ENCODE results near the gene VPS18.

Gene VPS18

GRCh38 chr15:40938536-40938870 is 44.3 kb downstream of the VPS18 start:
- no peak for DNase-seq
- Mint-ChIP-seq H3K27me3 (ENCODE audit: low read depth, poor library complexity) (peaks cover 54% of the 10 kb centered on the region), H3K4me3 (no peak overlapping the region), H3K36me3 (ENCODE audit: low read depth) (no peaks in the 10 kb centered on the region), H3K9me3 (no peaks in the 10 kb centered on the region), H3K27ac (no peak overlapping the region), H3K4me1 (peaks cover 71% of the 10 kb centered on the region)
- TF ChIP-seq, protein P1, sequence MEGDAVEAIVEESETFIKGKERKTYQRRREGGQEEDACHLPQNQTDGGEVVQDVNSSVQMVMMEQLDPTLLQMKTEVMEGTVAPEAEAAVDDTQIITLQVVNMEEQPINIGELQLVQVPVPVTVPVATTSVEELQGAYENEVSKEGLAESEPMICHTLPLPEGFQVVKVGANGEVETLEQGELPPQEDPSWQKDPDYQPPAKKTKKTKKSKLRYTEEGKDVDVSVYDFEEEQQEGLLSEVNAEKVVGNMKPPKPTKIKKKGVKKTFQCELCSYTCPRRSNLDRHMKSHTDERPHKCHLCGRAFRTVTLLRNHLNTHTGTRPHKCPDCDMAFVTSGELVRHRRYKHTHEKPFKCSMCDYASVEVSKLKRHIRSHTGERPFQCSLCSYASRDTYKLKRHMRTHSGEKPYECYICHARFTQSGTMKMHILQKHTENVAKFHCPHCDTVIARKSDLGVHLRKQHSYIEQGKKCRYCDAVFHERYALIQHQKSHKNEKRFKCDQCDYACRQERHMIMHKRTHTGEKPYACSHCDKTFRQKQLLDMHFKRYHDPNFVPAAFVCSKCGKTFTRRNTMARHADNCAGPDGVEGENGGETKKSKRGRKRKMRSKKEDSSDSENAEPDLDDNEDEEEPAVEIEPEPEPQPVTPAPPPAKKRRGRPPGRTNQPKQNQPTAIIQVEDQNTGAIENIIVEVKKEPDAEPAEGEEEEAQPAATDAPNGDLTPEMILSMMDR (IDR thresholded peaks at IDR 0.05), result no peak

- Mint-ChIP-seq H3K9me3 (no peaks in the 10 kb centered on the region), H3K27ac (no peak overlapping the region), H3K4me1 (peaks cover 56% of the 10 kb centered on the region), H3K4me3 (peak overlapping the region; percentile 49), H3K36me3 (ENCODE audit: low read depth) (no peaks in the 10 kb centered on the region), H3K27me3 (ENCODE audit: low read depth, poor library complexity) (peaks cover 55% of the 10 kb centered on the region)
- TF ChIP-seq, protein P1 (IDR thresholded peaks at IDR 0.05), result no peak
- no peak for DNase-seq
Measured at GRCh38 chr15:40940296-40940801, 46.1 kb downstream of the VPS18 start.

DNA sequence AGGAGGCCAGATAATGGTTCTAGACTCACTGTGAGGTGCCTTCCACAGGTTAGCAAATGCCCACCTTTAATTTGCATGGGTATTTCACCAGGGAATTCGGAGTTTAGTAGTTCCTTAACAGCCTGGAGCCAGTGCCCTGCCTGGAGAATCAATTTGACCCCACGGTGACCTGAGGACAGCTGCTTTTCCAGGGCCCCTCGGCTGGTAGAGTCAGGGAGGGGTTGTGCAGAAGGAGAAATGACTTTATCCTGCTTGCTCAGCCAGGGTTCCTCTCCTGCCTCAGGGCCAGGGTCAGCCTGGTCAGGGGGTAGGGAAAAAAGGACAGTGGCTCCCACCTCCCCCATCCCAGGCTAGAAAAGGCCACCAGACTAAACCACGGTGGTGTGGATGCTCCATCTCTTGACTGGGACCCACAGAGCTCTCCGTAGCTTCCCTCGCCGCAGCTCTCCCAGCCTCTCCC is 46.8 kb downstream of the VPS18 start:
- Mint-ChIP-seq H3K36me3 (ENCODE audit: low read depth) (no peaks in the 10 kb centered on the region), H3K4me1 (peaks cover 50% of the 10 kb centered on the region), H3K27me3 (ENCODE audit: low read depth, poor library complexity) (peaks cover 54% of the 10 kb centered on the region), H3K27ac (peak overlapping the region; percentile 66), H3K9me3 (no peaks in the 10 kb centered on the region), H3K4me3 (peak overlapping the region; percentile 49)
- DNase-seq, result no peak
- TF ChIP-seq, protein P1 (IDR thresholded peaks at IDR 0.05), result no peak

DNA sequence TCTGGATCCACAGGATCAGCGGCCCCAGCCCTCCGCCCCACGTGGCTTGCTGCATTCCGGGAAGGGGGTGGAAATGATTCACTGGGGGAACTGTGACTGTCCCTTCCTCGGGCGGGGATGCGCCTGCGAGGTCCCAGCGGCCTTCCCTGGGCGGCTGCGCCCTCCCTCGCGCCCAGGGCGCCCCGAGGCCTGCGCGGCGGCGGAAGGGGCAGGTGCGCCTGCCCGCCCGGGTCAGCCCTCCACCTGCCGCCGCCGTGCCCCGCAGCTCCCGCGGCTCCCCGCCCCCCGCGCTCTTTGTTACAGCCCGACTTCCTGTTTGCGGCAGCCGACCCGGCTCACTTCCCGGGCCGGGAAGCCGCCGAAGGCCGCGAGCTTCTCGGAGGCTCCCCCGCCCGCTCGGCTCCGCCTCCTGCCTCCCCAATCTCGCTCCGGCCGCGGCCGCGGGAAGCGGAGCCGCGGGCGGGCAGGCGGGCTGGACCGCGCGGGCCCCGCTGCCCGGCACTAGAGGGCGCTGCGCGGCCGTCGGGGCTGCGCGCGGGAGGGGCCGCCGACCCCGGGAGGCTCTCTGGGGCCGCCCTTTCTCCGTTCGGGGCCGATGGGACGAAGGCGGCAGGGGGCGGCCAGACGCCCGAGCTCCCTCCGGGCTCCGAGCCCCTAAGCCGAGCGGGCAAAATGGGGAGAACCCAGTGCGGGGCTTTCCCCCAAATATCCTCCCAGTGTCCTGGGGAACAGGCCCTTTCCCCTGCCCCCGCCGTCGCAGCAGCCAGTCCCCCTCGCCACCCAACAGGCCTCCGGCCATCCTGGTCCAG is 47.5 kb downstream of the VPS18 start:
- DNase-seq, result peak; percentile 85
- H3K4me3 Mint-ChIP-seq, result peak overlapping the region; percentile 75
- H3K36me3 Mint-ChIP-seq (ENCODE audit: low read depth), result no peaks in the 10 kb centered on the region
- H3K27ac Mint-ChIP-seq, result peak overlapping the region; percentile 66
- H3K27me3 Mint-ChIP-seq (ENCODE audit: low read depth, poor library complexity), result peaks cover 51% of the 10 kb centered on the region
- H3K4me1 Mint-ChIP-seq, result peaks cover 49% of the 10 kb centered on the region
- TF ChIP-seq, protein P1 (IDR thresholded peaks at IDR 0.05), result no peak
- H3K9me3 Mint-ChIP-seq, result no peaks in the 10 kb centered on the region

DNA sequence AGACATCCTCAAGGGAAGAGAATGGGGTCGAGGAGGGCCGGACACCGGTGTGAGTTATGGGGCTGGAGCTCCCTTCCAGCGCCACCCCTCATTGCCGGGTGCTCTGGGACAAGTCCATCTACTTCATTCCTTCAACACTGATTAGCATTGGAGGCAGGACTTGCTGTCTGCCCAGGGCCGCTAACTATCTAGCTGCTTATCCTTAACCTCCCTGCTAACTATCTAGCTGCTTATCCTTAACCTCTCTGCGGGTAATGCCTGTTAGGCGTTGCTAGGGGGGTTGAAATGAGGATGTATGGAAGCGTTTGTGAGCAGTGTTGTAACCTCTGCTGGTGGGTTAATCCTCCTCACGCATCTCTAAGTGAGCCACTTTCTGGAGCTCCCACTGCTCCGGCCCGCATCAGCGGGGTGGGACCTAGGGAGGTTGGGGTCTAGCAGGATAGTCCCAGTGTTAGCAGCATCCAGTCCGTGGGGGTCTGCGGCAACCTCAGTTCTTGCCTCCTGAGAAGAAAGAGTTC is 48.1 kb downstream of the VPS18 start:
- H3K9me3 Mint-ChIP-seq, result no peaks in the 10 kb centered on the region
- H3K4me3 Mint-ChIP-seq, result peak overlapping the region; percentile 75
- TF ChIP-seq, protein P1 (IDR thresholded peaks at IDR 0.05), result no peak
- H3K36me3 Mint-ChIP-seq (ENCODE audit: low read depth), result no peaks in the 10 kb centered on the region
- peaks cover 42% of the 10 kb centered on the region for H3K4me1 Mint-ChIP-seq
- no peak overlapping the region for H3K27ac Mint-ChIP-seq
- DNase-seq, result no peak
- H3K27me3 Mint-ChIP-seq (ENCODE audit: low read depth, poor library complexity), result peaks cover 45% of the 10 kb centered on the region
